Activated CD4-positive, CD25-positive, alpha-beta regulatory T cell (primary cell): ENCODE results near the gene RBMS2.
"Not testable (repeated sequence)": the region's sequence is repeated elsewhere in the genome, so short reads cannot be mapped to it uniquely, and the experiment has no call there.

Experiments used
- DNase-seq, 4 experiments: peaks; one replicate each; lab custom pipeline; 2025; lab: John Stamatoyannopoulos, UW

The RBMS2 gene

GRCh38 chr12:56521590-56522371, at the start of gene RBMS2:
Gene RBMS2 (plus strand): TSS chr12:56521820. CDS start chr12:56522024, 204 bp downstream.
- no peak for DNase-seq

- DNase-seq, result no peak
Observed at GRCh38 chr12:56474389-56474788, 47.2 kb upstream of the RBMS2 start.

GRCh38 chr12:56476143-56476542, 45.5 kb upstream of the RBMS2 start:
- no peak for DNase-seq

- no peak for DNase-seq
Observed at GRCh38 chr12:56476972-56477432, 44.6 kb upstream of the RBMS2 start.

GRCh38 chr12:56477521-56478225, 43.9 kb upstream of the RBMS2 start:
- no peak for DNase-seq

GRCh38 chr12:56479625-56480024, 42.0 kb upstream of the RBMS2 start:
- no peak for DNase-seq

- no peak for DNase-seq
Observed at GRCh38 chr12:56484566-56484965, 37.1 kb upstream of the RBMS2 start.

- DNase-seq, result no peak
Observed at GRCh38 chr12:56486694-56487093, 34.9 kb upstream of the RBMS2 start.

GRCh38 chr12:56487448-56488040, 34.1 kb upstream of the RBMS2 start:
- DNase-seq, result peak in 1 of 4 experiments; percentile 10

GRCh38 chr12:56488041-56488955, 33.3 kb upstream of the RBMS2 start, which contains the start of gene GLS2:
Gene GLS2 (minus strand): TSS chr12:56488161. CDS start chr12:56488118, 43 bp downstream.
- DNase-seq, result peak; percentile 13 to 44 (median 36)

- DNase-seq, result no peak
Observed at GRCh38 chr12:56490360-56490759, 31.3 kb upstream of the RBMS2 start.

- not testable (repeated sequence) for DNase-seq
Observed at GRCh38 chr12:56493409-56494105, 28.1 kb upstream of the RBMS2 start.

GRCh38 chr12:56494106-56494415, 27.6 kb upstream of the RBMS2 start:
- DNase-seq, result not testable (repeated sequence)

GRCh38 chr12:56494481-56494880, 27.1 kb upstream of the RBMS2 start:
- not testable (repeated sequence) for DNase-seq

GRCh38 chr12:56496704-56497103, 24.9 kb upstream of the RBMS2 start:
- DNase-seq, result peak in 3 of 4 experiments; percentile 28 to 54 (median 35)

GRCh38 chr12:56498126-56498902, 23.3 kb upstream of the RBMS2 start:
- not testable (repeated sequence) for DNase-seq

GRCh38 chr12:56499452-56499851, 22.2 kb upstream of the RBMS2 start:
- not testable (repeated sequence) for DNase-seq

- not testable (repeated sequence) for DNase-seq
Observed at GRCh38 chr12:56499879-56500278, 21.7 kb upstream of the RBMS2 start.

- no peak for DNase-seq
Observed at GRCh38 chr12:56510786-56511185, 10.8 kb upstream of the RBMS2 start.

GRCh38 chr12:56514014-56514318, 7.7 kb upstream of the RBMS2 start:
- DNase-seq, result not testable (repeated sequence)
